ENCODE data around the gene DIS3L. TPM values are rescaled to one million over a fixed set of nuclear protein-coding genes. Genes with fewer than 3 reads are reported as not detected.

The DIS3L gene
- total RNA-seq, 2 experiments from 2014 or later, result 22.6 to 24.3 TPM

- H3K27ac Mint-ChIP-seq, result no peak overlapping the region
- peaks cover 12% of the 10 kb centered on the region for H3K4me1 Mint-ChIP-seq (ENCODE audit: low read depth)
- TF ChIP-seq CTCF (IDR thresholded peaks at IDR 0.05), result no peak
- no peak for ATAC-seq (ENCODE audit: poor library complexity)
- Histone ChIP-seq H3K9me3 (ENCODE audit: control insufficient read depth in 1 of 2, insufficient read depth in 1 of 2, low read length in 2 of 2) (no peaks in the 10 kb centered on the region), H3K4me3 (ENCODE audit: low read length) (no peak overlapping the region), H3K27ac (ENCODE audit: low read depth in 1 of 2, low read length in 2 of 2) (no peak overlapping the region), H3K4me1 (ENCODE audit: insufficient read depth, low read length) (no peaks in the 10 kb centered on the region), H3K27me3 (ENCODE audit: control insufficient read depth in 1 of 2, insufficient read depth in 2 of 2, low read length in 2 of 2) (no peaks in the 10 kb centered on the region), H3K36me3 (ENCODE audit: insufficient read depth, low read length) (no peaks in the 10 kb centered on the region)
- CTCF ChIA-PET, result no interaction called here
- no peaks in the 10 kb centered on the region for H3K36me3 Mint-ChIP-seq (ENCODE audit: low read depth)
- POLR2A ChIA-PET, result no interaction called here
- no peaks in the 10 kb centered on the region for H3K27me3 Mint-ChIP-seq
- H3K4me3 Mint-ChIP-seq, result no peak overlapping the region
- H3K9me3 Mint-ChIP-seq, result no peaks in the 10 kb centered on the region
- DNase-seq, result no peak
- intact Hi-C loops (cut with DNase I, micrococcal nuclease), result no loop called here
Observed at GRCh38 chr15:66275352-66275751, 18.0 kb upstream of the DIS3L start.

GRCh38 chr15:66276546-66276945, 16.8 kb upstream of the DIS3L start:
- Mint-ChIP-seq H3K9me3 (no peaks in the 10 kb centered on the region), H3K36me3 (ENCODE audit: low read depth) (no peaks in the 10 kb centered on the region), H3K27me3 (no peaks in the 10 kb centered on the region), H3K4me3 (no peak overlapping the region), H3K27ac (no peak overlapping the region), H3K4me1 (ENCODE audit: low read depth) (peaks cover 2% of the 10 kb centered on the region)
- DNase-seq (no peak), ATAC-seq (ENCODE audit: poor library complexity) (no peak)
- Histone ChIP-seq H3K36me3 (ENCODE audit: insufficient read depth, low read length) (no peaks in the 10 kb centered on the region), H3K4me1 (ENCODE audit: insufficient read depth, low read length) (no peaks in the 10 kb centered on the region), H3K27me3 (ENCODE audit: control insufficient read depth in 1 of 2, insufficient read depth in 2 of 2, low read length in 2 of 2) (no peaks in the 10 kb centered on the region), H3K9me3 (ENCODE audit: control insufficient read depth in 1 of 2, insufficient read depth in 1 of 2, low read length in 2 of 2) (no peaks in the 10 kb centered on the region), H3K4me3 (ENCODE audit: low read length) (no peak overlapping the region), H3K27ac (ENCODE audit: low read depth in 1 of 2, low read length in 2 of 2) (no peak overlapping the region)
- ChIA-PET POLR2A (no interaction called here), CTCF (no interaction called here)
- intact Hi-C loops (cut with DNase I, micrococcal nuclease), result no loop called here
- no peak for TF ChIP-seq CTCF (IDR thresholded peaks at IDR 0.05)

- Histone ChIP-seq H3K9me3 (ENCODE audit: control insufficient read depth in 1 of 2, insufficient read depth in 1 of 2, low read length in 2 of 2) (no peaks in the 10 kb centered on the region), H3K27ac (ENCODE audit: low read depth in 1 of 2, low read length in 2 of 2) (no peak overlapping the region), H3K4me3 (ENCODE audit: low read length) (no peak overlapping the region), H3K27me3 (ENCODE audit: control insufficient read depth in 1 of 2, insufficient read depth in 2 of 2, low read length in 2 of 2) (no peaks in the 10 kb centered on the region), H3K4me1 (ENCODE audit: insufficient read depth, low read length) (no peaks in the 10 kb centered on the region), H3K36me3 (ENCODE audit: insufficient read depth, low read length) (no peaks in the 10 kb centered on the region)
- ATAC-seq (ENCODE audit: poor library complexity) (no peak), DNase-seq (no peak)
- H3K4me1 Mint-ChIP-seq (ENCODE audit: low read depth), result no peaks in the 10 kb centered on the region
- intact Hi-C loops (cut with DNase I, micrococcal nuclease), result no loop called here
- POLR2A ChIA-PET, result no interaction called here
- CTCF ChIA-PET, result no interaction called here
- TF ChIP-seq CTCF (IDR thresholded peaks at IDR 0.05), result no peak
- H3K27me3 Mint-ChIP-seq, result no peaks in the 10 kb centered on the region
- no peak overlapping the region for H3K27ac Mint-ChIP-seq
- H3K36me3 Mint-ChIP-seq (ENCODE audit: low read depth), result no peaks in the 10 kb centered on the region
- H3K9me3 Mint-ChIP-seq, result no peaks in the 10 kb centered on the region
- H3K4me3 Mint-ChIP-seq, result no peak overlapping the region
Observed at GRCh38 chr15:66278056-66278455, 15.3 kb upstream of the DIS3L start.
